Testis (tissue), 2 donors: ENCODE data around the gene GUK1.

Source experiments
- CTCF ChIP-seq, 3 experiments: fragments of 450-650 bp in 2 of 3; fragments of 200-600 bp in 1 of 3; sonication (generic) in 1 of 3; IDR thresholded peaks; one replicate each; pipeline ENCODE4 v1.5.1; 2016 to 2019; ENCODE audit warnings: antibody characterized with exemption in 3 of 3, mild to moderate bottlenecking in 2 of 3, moderate library complexity in 1 of 3
- POLR2A ChIP-seq: fragments of 450-650 bp; IDR thresholded peaks from one replicate; pipeline ENCODE4 v1.6.1; 2017; ENCODE audit warnings: antibody characterized with exemption, mild to moderate bottlenecking, moderate library complexity

- TF ChIP-seq CTCF (IDR thresholded peaks at IDR 0.05) (peak in 2 of 3 experiments; percentile 11 to 62), POLR2A (peak; percentile 80)
These were observed at the start of gene GUK1 for GRCh38 chr1:228139931-228140723.
